Glutamatergic neuron (in vitro differentiated cells): ENCODE measurements around the gene NCLN. TPM values are rescaled to one million over a fixed set of nuclear protein-coding genes. Genes with fewer than 3 reads are reported as not detected.

Experiments used
- DNase-seq: peaks from one replicate; pipeline ENCODE4 v3.0.0; 2022
- H3K27ac Mint-ChIP-seq: one replicate; pipeline ENCODE4 v1.8.0; 2020; ENCODE audit warnings: mild to moderate bottlenecking, mixed read lengths, inconsistent platforms; ENCODE audit not compliant: unreplicated experiment
- H3K27me3 Mint-ChIP-seq: one replicate; pipeline ENCODE4 v1.8.0; 2020; ENCODE audit warnings: mild to moderate bottlenecking, moderate library complexity, mixed read lengths, inconsistent platforms; ENCODE audit not compliant: unreplicated experiment
- H3K36me3 Mint-ChIP-seq: one replicate; pipeline ENCODE4 v1.8.0; 2020; ENCODE audit warnings: mild to moderate bottlenecking, mixed read lengths, inconsistent platforms; ENCODE audit not compliant: unreplicated experiment
- H3K4me1 Mint-ChIP-seq: one replicate; pipeline ENCODE4 v1.8.0; 2020; ENCODE audit warnings: mild to moderate bottlenecking, low read depth, mixed read lengths, inconsistent platforms; ENCODE audit not compliant: unreplicated experiment
- H3K4me3 Mint-ChIP-seq: one replicate; pipeline ENCODE4 v1.8.0; 2020; ENCODE audit warnings: mild to moderate bottlenecking, mixed read lengths, inconsistent platforms; ENCODE audit not compliant: unreplicated experiment
- H3K9me3 Mint-ChIP-seq: one replicate; pipeline ENCODE4 v1.8.0; 2020; ENCODE audit warnings: mild to moderate bottlenecking, moderate library complexity, mixed read lengths, inconsistent platforms; ENCODE audit not compliant: unreplicated experiment
- CTCF ChIP-seq: fragments of 200-600 bp; sonication (generic); IDR thresholded peaks from one replicate; pipeline ENCODE4 v1.5.0; 2021; ENCODE audit not compliant: partially characterized antibody, unreplicated experiment
- total RNA-seq: library from RNA; stranded (reverse); fragmentation: NEBNext Ultra II Directional; extraction: Animal tissue kit (Norgen Biotek cat#: 25700); gene quantifications from one replicate; pipeline ENCODE4 v1.2.1, GENCODE V29; 2021; ENCODE audit not compliant: unreplicated experiment

Gene NCLN
- total RNA-seq, 1 donor from 2014 or later, result 54.4 TPM

- no peak for TF ChIP-seq CTCF
- H3K4me3 Mint-ChIP-seq, result no peak overlapping the region
- DNase-seq, result no peak
- peaks cover 12% of the 10 kb centered on the region for H3K27me3 Mint-ChIP-seq
- no peak overlapping the region for H3K27ac Mint-ChIP-seq
- peaks cover 1% of the 10 kb centered on the region for H3K9me3 Mint-ChIP-seq
- H3K36me3 Mint-ChIP-seq, result no peaks in the 10 kb centered on the region
- H3K4me1 Mint-ChIP-seq, result no peaks in the 10 kb centered on the region
Observed at GRCh38 chr19:3225677-3226093, 40.0 kb downstream of the NCLN start.

DNA sequence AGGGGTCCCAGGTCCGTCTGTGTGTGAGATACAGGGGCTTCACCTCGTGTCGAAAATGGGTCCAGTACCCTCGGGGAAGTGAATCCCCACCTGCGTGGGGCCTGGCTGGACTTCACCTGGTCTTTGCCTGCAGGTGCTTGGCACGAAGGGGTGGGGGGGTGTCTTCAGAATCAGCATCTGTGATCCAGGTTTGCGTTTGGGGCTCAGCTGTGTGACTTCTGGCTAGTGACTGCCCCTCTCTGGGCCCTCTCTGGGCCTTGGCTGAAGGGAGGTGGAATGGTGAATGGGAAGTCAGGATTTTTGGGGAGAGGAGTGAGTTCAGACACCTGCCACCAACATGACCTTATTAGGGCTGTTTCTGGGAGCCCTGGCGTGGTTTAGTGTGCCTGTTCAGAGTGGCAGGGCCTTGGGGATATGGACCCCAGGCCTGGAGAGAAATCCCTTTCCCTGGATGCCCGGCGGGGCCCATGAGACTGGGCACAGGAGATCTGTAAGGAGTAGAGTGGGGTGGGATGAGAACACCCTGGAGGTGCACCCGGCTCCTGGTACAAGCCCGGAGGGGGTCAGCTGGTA is 41.4 kb downstream of the NCLN start:
- Mint-ChIP-seq H3K9me3 (peaks cover 3% of the 10 kb centered on the region), H3K27ac (no peak overlapping the region), H3K27me3 (peaks cover 8% of the 10 kb centered on the region), H3K36me3 (no peaks in the 10 kb centered on the region), H3K4me1 (no peaks in the 10 kb centered on the region), H3K4me3 (peak overlapping the region; percentile 15)
- no peak for DNase-seq
- no peak for TF ChIP-seq CTCF

GRCh38 chr19:3229346-3229743 is 43.6 kb downstream of the NCLN start:
- no peak for TF ChIP-seq CTCF
- Mint-ChIP-seq H3K36me3 (no peaks in the 10 kb centered on the region), H3K4me3 (no peak overlapping the region), H3K27ac (no peak overlapping the region), H3K4me1 (peaks cover 4% of the 10 kb centered on the region), H3K9me3 (peaks cover 2% of the 10 kb centered on the region), H3K27me3 (peaks cover 8% of the 10 kb centered on the region)
- DNase-seq, result no peak

DNA sequence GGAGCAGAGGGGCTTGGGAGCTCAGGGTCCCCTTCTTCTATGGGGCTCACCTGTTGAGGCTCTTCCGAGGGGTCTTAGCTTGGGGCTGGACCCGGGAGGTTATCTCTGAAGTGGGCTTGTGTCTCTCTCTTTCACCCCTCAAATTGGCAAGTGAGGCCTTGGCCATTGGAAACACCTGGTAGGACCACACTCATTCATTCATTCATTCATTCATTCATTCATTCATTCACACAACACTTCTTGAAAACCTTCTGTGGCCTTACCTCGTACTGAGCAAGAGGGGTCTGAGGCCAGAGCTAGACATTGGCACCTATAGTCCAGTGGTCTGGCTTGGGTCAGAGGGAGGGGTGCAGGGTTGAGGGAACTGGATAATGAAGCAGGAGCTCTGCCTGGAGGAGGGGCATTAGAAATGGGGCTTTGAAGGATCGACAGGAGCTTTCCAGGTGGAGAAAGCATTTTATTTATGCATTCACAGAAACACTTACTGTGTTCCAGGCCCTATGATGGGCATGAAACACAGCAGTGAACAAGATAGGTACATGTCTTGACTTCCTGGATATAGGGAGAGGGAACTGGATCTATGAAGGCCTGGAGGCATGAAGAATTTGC is 44.3 kb downstream of the NCLN start:
- TF ChIP-seq CTCF, result no peak
- no peaks in the 10 kb centered on the region for H3K36me3 Mint-ChIP-seq
- H3K27me3 Mint-ChIP-seq, result peaks cover 13% of the 10 kb centered on the region
- no peak overlapping the region for H3K4me3 Mint-ChIP-seq
- no peak for DNase-seq
- peaks cover 2% of the 10 kb centered on the region for H3K9me3 Mint-ChIP-seq
- peaks cover 4% of the 10 kb centered on the region for H3K4me1 Mint-ChIP-seq
- H3K27ac Mint-ChIP-seq, result no peak overlapping the region

DNA sequence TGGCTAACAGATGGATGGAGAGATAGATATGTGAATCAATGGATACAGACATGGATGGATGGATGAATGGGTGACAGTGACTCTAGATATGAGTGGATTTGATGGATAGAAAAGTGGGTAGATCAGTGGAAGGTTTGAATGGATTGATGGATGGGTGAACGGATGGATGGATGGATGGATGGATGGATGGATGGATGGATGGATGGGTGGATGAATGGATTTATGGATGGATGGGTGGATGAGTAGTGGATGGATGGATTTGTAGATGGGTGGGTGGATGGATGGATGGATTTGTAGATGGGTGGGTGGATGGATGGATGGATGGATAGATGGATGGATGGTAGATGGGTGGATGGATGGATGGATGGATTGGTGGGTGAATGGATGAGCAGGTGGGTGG is 45.6 kb downstream of the NCLN start:
- no peak for TF ChIP-seq CTCF
- Mint-ChIP-seq H3K9me3 (peaks cover 4% of the 10 kb centered on the region), H3K4me1 (peaks cover 4% of the 10 kb centered on the region), H3K4me3 (no peak overlapping the region), H3K36me3 (no peaks in the 10 kb centered on the region), H3K27ac (no peak overlapping the region), H3K27me3 (peaks cover 15% of the 10 kb centered on the region)
- no peak for DNase-seq
